HCT116 (cell line): ENCODE results near the gene MDFIC. TPM values are rescaled to one million over a fixed set of nuclear protein-coding genes. Genes with fewer than 3 reads are reported as not detected.

Experiments used
- ATAC-seq: fragments of 200-7000 bp; cut with Tn5 transposase; 2 replicates; pipeline ENCODE4 v1.9.1; 2020; ENCODE audit warnings: mild to moderate bottlenecking, moderate library complexity
- BruUV-seq: library from RNA; stranded (reverse); fragments of 400-500 nt; replicated peaks from 2 replicates; lab custom pipeline; 2021; lab: Mats Ljungman, UMichigan
- CTCF ChIA-PET: fragments of 300-600 bp; sonication (Branson Sonifier 250); formaldehyde crosslinking; loops from one replicate; lab custom pipeline; 2021; ENCODE audit warnings: antibody characterized with exemption; lab: Charles Lee
- POLR2A ChIA-PET: fragments of 300-600, 350-600 bp; sonication (Branson Sonifier 250); formaldehyde crosslinking; loops from one replicate; lab custom pipeline; 2021; ENCODE audit warnings: antibody characterized with exemption; lab: Charles Lee
- RAD21 ChIA-PET, 2 experiments: fragments of 300-600 bp; sonication (Branson Sonifier 250); formaldehyde crosslinking; loops; one replicate each; lab custom pipeline; 2023; ENCODE audit warnings: low total read pairs in 2 of 2; ENCODE audit not compliant: uncharacterized antibody in 2 of 2, unreplicated experiment in 2 of 2, low non-redundant PET in 1 of 2; lab: Charles Lee
- DNase-seq: peaks from one replicate; pipeline ENCODE4 v3.0.0-alpha.2; 2010; ENCODE audit warnings: low read depth, low spot score
- H2AFZ ChIP-seq: fragments of 200-600 bp; shearing (Covaris generic), sonication (generic); 2 replicates; pipeline ENCODE4 v1.6.1; 2017; ENCODE audit warnings: low read depth, mixed run types, mixed read lengths, antibody characterized with exemption, low read length; ENCODE audit not compliant: poor library complexity, severe bottlenecking
- H3K27ac ChIP-seq: 2 replicates; pipeline ENCODE4 v1.5.1; 2012; ENCODE audit warnings: low read depth, low read length
- H3K27me3 ChIP-seq: fragments of 200-600 bp; sonication (generic); 2 replicates; pipeline ENCODE4 v1.6.1; 2016; ENCODE audit warnings: mixed run types, low read length, mixed read lengths; ENCODE audit not compliant: insufficient read depth
- H3K36me3 ChIP-seq, 2 experiments: fragments of 200-500 bp in 1 of 2; fragments of 200-600 bp in 1 of 2; sonication (Bioruptor generic) in 1 of 2; sonication (generic) in 1 of 2; 2 replicates each; pipeline versions ENCODE4 v1.5.1 to v1.6.1; 2014 to 2016; ENCODE audit warnings: low read length in 2 of 2, inconsistent platforms in 1 of 2, mixed read lengths in 1 of 2, mixed run types in 1 of 2; ENCODE audit not compliant: insufficient read depth in 2 of 2, control insufficient read depth in 1 of 2
- H3K4me1 ChIP-seq, 2 experiments: fragments of 200-600 bp in 1 of 2; sonication (generic) in 1 of 2; 2 replicates each; pipeline versions ENCODE4 v1.5.1 to v1.6.1; 2012 to 2017; ENCODE audit warnings: low read length in 2 of 2, inconsistent platforms in 1 of 2, mild to moderate bottlenecking in 1 of 2, mixed read lengths in 1 of 2, mixed run types in 1 of 2, moderate library complexity in 1 of 2; ENCODE audit not compliant: insufficient read depth in 2 of 2, control insufficient read depth in 1 of 2
- H3K4me2 ChIP-seq: fragments of 200-600 bp; sonication (generic); 2 replicates; pipeline ENCODE4 v1.6.1; 2017; ENCODE audit warnings: mixed run types, low read length, mixed read lengths
- H3K4me3 ChIP-seq, 2 experiments: fragments of 200-600 bp in 1 of 2; sonication (generic) in 1 of 2; replicated peaks in 1 of 2; 2 replicates each; pipeline ENCODE4 v1.5.1; 2011 to 2016; ENCODE audit warnings: low read length in 2 of 2, control low read depth in 1 of 2, low read depth in 1 of 2, mild to moderate bottlenecking in 1 of 2, mixed read lengths in 1 of 2, mixed run types in 1 of 2
- H3K79me2 ChIP-seq: fragments of 200-600 bp; sonication (generic); 2 replicates; pipeline ENCODE4 v1.6.1; 2017; ENCODE audit warnings: mild to moderate bottlenecking, mixed run types, low read length, moderate library complexity, mixed read lengths; ENCODE audit not compliant: insufficient read depth
- H3K9ac ChIP-seq: fragments of 200-600 bp; sonication (generic); 2 replicates; pipeline ENCODE4 v1.6.1; 2016; ENCODE audit warnings: low read length, mixed read lengths
- H3K9me2 ChIP-seq: fragments of 200-600 bp; sonication (generic), shearing (Covaris generic); 2 replicates; pipeline ENCODE4 v1.6.1; 2017; ENCODE audit warnings: mixed run types, mild to moderate bottlenecking, moderate library complexity; ENCODE audit not compliant: insufficient read depth
- H3K9me3 ChIP-seq, 2 experiments: fragments of 200-500 bp in 1 of 2; fragments of 200-600 bp in 1 of 2; sonication (Bioruptor generic) in 1 of 2; sonication (generic) in 1 of 2; 2 replicates each; pipeline ENCODE4 v1.6.1; 2014 to 2017; ENCODE audit warnings: low read length in 2 of 2, mixed read lengths in 2 of 2, inconsistent platforms in 1 of 2, low read depth in 1 of 2, mild to moderate bottlenecking in 1 of 2, mixed run types in 1 of 2, moderate library complexity in 1 of 2; ENCODE audit not compliant: control insufficient read depth in 1 of 2, insufficient read depth in 1 of 2
- H4K20me1 ChIP-seq: fragments of 200-600 bp; sonication (generic), shearing (Covaris generic); 2 replicates; pipeline ENCODE4 v1.6.1; 2017; ENCODE audit warnings: mixed run types, mild to moderate bottlenecking, moderate library complexity; ENCODE audit not compliant: insufficient read depth
- CEBPB ChIP-seq: IDR thresholded peaks from 2 replicates; pipeline ENCODE4 v1.6.1; 2012; ENCODE audit warnings: low read depth
- CTCF ChIP-seq, 3 experiments: fragments of 200-600 bp in 1 of 3; sonication (generic) in 1 of 3; IDR thresholded peaks in 2 of 3; conservative IDR thresholded peaks in 1 of 3; 2 replicates each; pipeline ENCODE4 v1.5.1; 2012 to 2017; ENCODE audit warnings: low read depth in 2 of 3, low read length in 2 of 3, antibody characterized with exemption in 1 of 3, borderline replicate concordance in 1 of 3, control low read depth in 1 of 3, mild to moderate bottlenecking in 1 of 3, mixed read lengths in 1 of 3, mixed run types in 1 of 3, moderate library complexity in 1 of 3; ENCODE audit not compliant: insufficient read depth in 1 of 3
- EGR1 ChIP-seq: IDR thresholded peaks from 2 replicates; pipeline ENCODE4 v1.6.1; 2012; ENCODE audit warnings: low read depth
- POLR2A ChIP-seq: IDR thresholded peaks from 2 replicates; pipeline ENCODE4 v1.7.0; 2011; ENCODE audit warnings: borderline replicate concordance; ENCODE audit not compliant: insufficient read depth, insufficient read length; ENCODE audit errors: extremely low read depth
- POLR2AphosphoS5 ChIP-seq: IDR thresholded peaks from 2 replicates; pipeline ENCODE4 v1.6.1; 2011; ENCODE audit warnings: mild to moderate bottlenecking, low read depth, low read length, moderate library complexity
- RAD21 ChIP-seq: IDR thresholded peaks from 2 replicates; pipeline ENCODE4 v1.6.1; 2012; ENCODE audit warnings: low read depth, mild to moderate bottlenecking
- SP1 ChIP-seq: IDR thresholded peaks from 2 replicates; pipeline ENCODE4 v1.6.1; 2012; ENCODE audit warnings: low read depth
- TCF7L2 ChIP-seq: IDR thresholded peaks from 2 replicates; pipeline ENCODE4 v1.7.0; 2011; ENCODE audit warnings: borderline replicate concordance, inconsistent platforms; ENCODE audit not compliant: insufficient read depth, insufficient read length; ENCODE audit errors: extremely low read depth
- intact Hi-C: fragments of 100-400 bp; cut with micrococcal nuclease; formaldehyde crosslinking; loops from 2 replicates; pipeline ENCODE4 v1.10.0; 2022
- total RNA-seq: library from RNA; stranded (reverse); gene quantifications from one replicate; pipeline ENCODE4 v1.2.1, GENCODE V29; 2021; ENCODE audit not compliant: unreplicated experiment
- TF ChIP-seq, protein P1 (sequence below): IDR thresholded peaks from 2 replicates; pipeline ENCODE4 v1.6.1; 2012

MDFIC gene
- total RNA-seq, 1 experiment from 2014 or later: 8.3 TPM

GRCh38 chr7:115008465-115009114, 86.7 kb downstream of the MDFIC start:
- Histone ChIP-seq H3K36me3 (no peaks in the 10 kb centered on the region), H3K9me3 (no peaks in the 10 kb centered on the region), H3K4me1 (peaks cover 0 to 3% of the 10 kb centered on the region in 2 experiments; a peak in 1 of 4 replicates), H3K27me3 (no peaks in the 10 kb centered on the region), H3K4me2 (no peak overlapping the region), H3K9me2 (no peaks in the 10 kb centered on the region), H3K9ac (no peak overlapping the region), H3K27ac (no peak overlapping the region), H2AFZ (no peak overlapping the region), H3K79me2 (no peaks in the 10 kb centered on the region), H3K4me3 (no peak overlapping the region), H4K20me1 (no peaks in the 10 kb centered on the region)
- intact Hi-C loops: no loop called here
- ATAC-seq: no peak
- ChIA-PET POLR2A (no interaction called here), CTCF (no interaction called here), RAD21 (no interaction called here)
- BruUV-seq: no TSS peak
- no peak for DNase-seq
- TF ChIP-seq RAD21 (no peak), SP1 (no peak), POLR2A (no peak), CEBPB (no peak), CTCF (IDR thresholded peaks at IDR 0.05 in 2 of 3, conservative IDR thresholded peaks at IDR 0.05 in 1 of 3; ENCODE audit: borderline replicate concordance in 1 of 3, insufficient read depth in 1 of 3, low read depth in 2 of 3, low read length in 2 of 3) (no peak), POLR2AphosphoS5 (no peak), EGR1 (no peak), TCF7L2 (no peak)
- TF ChIP-seq, protein P1, sequence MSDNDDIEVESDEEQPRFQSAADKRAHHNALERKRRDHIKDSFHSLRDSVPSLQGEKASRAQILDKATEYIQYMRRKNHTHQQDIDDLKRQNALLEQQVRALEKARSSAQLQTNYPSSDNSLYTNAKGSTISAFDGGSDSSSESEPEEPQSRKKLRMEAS: no peak
